Uterine smooth muscle cell (primary cell): ENCODE measurements around the gene C16orf89. TPM values are rescaled to one million over a fixed set of nuclear protein-coding genes. Genes with fewer than 3 reads are reported as not detected.

Experiments used
- total RNA-seq: library from RNA; depleted of rRNA; stranded (reverse); fragments of >200 nt; gene quantifications from 2 replicates; pipeline ENCODE4 v1.2.3, GENCODE V29; 2014

The C16orf89 gene
- 0.12 and 0.22 TPM in 2 replicates for total RNA-seq

GRCh38 chr16:5065813-5066212 is at the start of gene C16orf89:
TSS of gene C16orf89 (minus strand) at chr16:5065956. CDS start at chr16:5065908, 48 bp downstream.

GRCh38 chr16:5097470-5098220 is 31.9 kb upstream of the C16orf89 start, which contains the start of gene EEF2KMT:
TSS of gene EEF2KMT (minus strand) at chr16:5097795. CDS start at chr16:5097739, 56 bp downstream.

GRCh38 chr16:5071681-5072333 is 6.1 kb upstream of the C16orf89 start, which contains the start of gene ALG1:
TSS of gene ALG1 (plus strand) at chr16:5071843. CDS start at chr16:5071850, 7 bp downstream.

GRCh38 chr16:5033256-5034166 is 32.2 kb downstream of the C16orf89 start, which contains the start of gene NAGPA:
TSS of gene NAGPA (minus strand) at chr16:5033935. CDS start at chr16:5033914, 21 bp downstream.

Other genes with a start within 250 kb of the C16orf89 start
- gene GLYR1, start 218.7 kb downstream of the C16orf89 start, total RNA-seq, result 47.8 and 62.0 TPM in 2 replicates
- 19.3 and 22.0 TPM in 2 replicates for gene UBN1, start 218.5 kb downstream of the C16orf89 start, total RNA-seq
- 0.44 and 0.75 TPM in 2 replicates for gene PPL, start 128.8 kb downstream of the C16orf89 start, total RNA-seq
- gene SEC14L5, start 107.6 kb downstream of the C16orf89 start, total RNA-seq, result under 0.01 TPM in 1 of 2 replicates, not detected in the other
- 22.5 and 29.1 TPM in 2 replicates for gene NAGPA, start 32.0 kb downstream of the C16orf89 start, total RNA-seq
- gene ALG1, start 5.9 kb upstream of the C16orf89 start, total RNA-seq, result 39.2 and 43.8 TPM in 2 replicates
- 11.4 and 16.6 TPM in 2 replicates for gene EEF2KMT, start 31.8 kb upstream of the C16orf89 start, total RNA-seq